Activated CD4-positive, alpha-beta T cell treated with anti-CD3 and anti-CD28 coated beads, Interleukin-2, amount 50 U/mL, for 24 hours (primary cell): ENCODE data around the gene WARS2.

Experiments used
- DNase-seq, 2 donors: peaks; one replicate each; pipeline ENCODE4 v3.0.0-alpha.2; 2020; ENCODE audit warnings: low read depth in 1 of 2, low spot score in 1 of 2

WARS2 gene

GRCh38 chr1:119000371-119001180 lies 139.9 kb downstream of the WARS2 start:
- no peak for DNase-seq

- no peak for DNase-seq
Observed at GRCh38 chr1:118999348-119000071, 140.9 kb downstream of the WARS2 start.

GRCh38 chr1:118998171-118998570 lies 142.3 kb downstream of the WARS2 start:
- no peak for DNase-seq

- no peak for DNase-seq
Observed at GRCh38 chr1:118997225-118997624, 143.2 kb downstream of the WARS2 start.

GRCh38 chr1:118995312-118996016 lies 145.0 kb downstream of the WARS2 start:
- no peak for DNase-seq

GRCh38 chr1:118993700-118994026 lies 146.8 kb downstream of the WARS2 start:
- no peak for DNase-seq

GRCh38 chr1:118992868-118993699 lies 147.4 kb downstream of the WARS2 start:
- no peak for DNase-seq

- no peak for DNase-seq
Observed at GRCh38 chr1:118992237-118992825, 148.1 kb downstream of the WARS2 start.

GRCh38 chr1:118991448-118991847 lies 149.0 kb downstream of the WARS2 start:
- no peak for DNase-seq

GRCh38 chr1:118990513-118991152 lies 149.8 kb downstream of the WARS2 start:
- no peak for DNase-seq

- no peak for DNase-seq
Observed at GRCh38 chr1:118989878-118990378, 150.5 kb downstream of the WARS2 start.

GRCh38 chr1:118989006-118989815 lies 151.2 kb downstream of the WARS2 start:
- no peak for DNase-seq

- DNase-seq, result no peak
Observed at GRCh38 chr1:118988186-118989005, 152.1 kb downstream of the WARS2 start, which contains the start of gene TBX15. TBX15 (minus strand) TSS chr1:118988343; CDS start chr1:118987795, 548 bp downstream.

- DNase-seq, result no peak
Observed at GRCh38 chr1:118987468-118988185, 152.8 kb downstream of the WARS2 start.

GRCh38 chr1:118986555-118987467 lies 153.6 kb downstream of the WARS2 start:
- DNase-seq, result no peak
